Measurements from ENCODE around the gene ABHD14A. TPM values are rescaled to one million over a fixed set of nuclear protein-coding genes. Genes with fewer than 3 reads are reported as not detected.

Gene ABHD14A
- total and polyA plus RNA-seq, 12 donors, result 19.3 to 80.1 (median 25.4) TPM

GRCh38 chr3:51935886-51936755 lies 38.7 kb upstream of the ABHD14A start:
- Histone ChIP-seq H3K4me1 (peaks cover 3 to 16% (median 11%) of the 10 kb centered on the region in 9 donors), H3K4me3 (no peak overlapping the region), H3K27me3 (no peaks in the 10 kb centered on the region), H3K36me3 (peaks cover 0 to 83% (median 36%) of the 10 kb centered on the region in 9 donors), H3K9me3 (no peaks in the 10 kb centered on the region), H3K27ac (no peak overlapping the region)
- 96 to 97% methylated on average over 25 of the region's 25 CpGs for WGBS, 2 donors
- ATAC-seq (no peak), DNase-seq (no peak)
- intact Hi-C loops (cut with DNase I), result no loop called here
- TF ChIP-seq, protein P1, sequence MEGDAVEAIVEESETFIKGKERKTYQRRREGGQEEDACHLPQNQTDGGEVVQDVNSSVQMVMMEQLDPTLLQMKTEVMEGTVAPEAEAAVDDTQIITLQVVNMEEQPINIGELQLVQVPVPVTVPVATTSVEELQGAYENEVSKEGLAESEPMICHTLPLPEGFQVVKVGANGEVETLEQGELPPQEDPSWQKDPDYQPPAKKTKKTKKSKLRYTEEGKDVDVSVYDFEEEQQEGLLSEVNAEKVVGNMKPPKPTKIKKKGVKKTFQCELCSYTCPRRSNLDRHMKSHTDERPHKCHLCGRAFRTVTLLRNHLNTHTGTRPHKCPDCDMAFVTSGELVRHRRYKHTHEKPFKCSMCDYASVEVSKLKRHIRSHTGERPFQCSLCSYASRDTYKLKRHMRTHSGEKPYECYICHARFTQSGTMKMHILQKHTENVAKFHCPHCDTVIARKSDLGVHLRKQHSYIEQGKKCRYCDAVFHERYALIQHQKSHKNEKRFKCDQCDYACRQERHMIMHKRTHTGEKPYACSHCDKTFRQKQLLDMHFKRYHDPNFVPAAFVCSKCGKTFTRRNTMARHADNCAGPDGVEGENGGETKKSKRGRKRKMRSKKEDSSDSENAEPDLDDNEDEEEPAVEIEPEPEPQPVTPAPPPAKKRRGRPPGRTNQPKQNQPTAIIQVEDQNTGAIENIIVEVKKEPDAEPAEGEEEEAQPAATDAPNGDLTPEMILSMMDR (IDR thresholded peaks at IDR 0.05), result no peak

- no peak overlapping the region for H3K27ac ChIP-seq
- ATAC-seq (no peak), DNase-seq (no peak)
- intact Hi-C loops (cut with DNase I), result no loop called here
- peaks cover 0 to 79% (median 36%) of the 10 kb centered on the region in 9 donors for H3K36me3 ChIP-seq
- no peak overlapping the region for H3K4me3 ChIP-seq
- H3K27me3 ChIP-seq, result no peaks in the 10 kb centered on the region
- H3K9me3 ChIP-seq, result no peaks in the 10 kb centered on the region
- TF ChIP-seq, protein P1 (IDR thresholded peaks at IDR 0.05), result no peak
- WGBS, 2 donors, result 86 to 87% methylated on average over 9 of the region's 9 CpGs
- peaks cover 3 to 20% (median 15%) of the 10 kb centered on the region in 9 donors for H3K4me1 ChIP-seq
Observed at GRCh38 chr3:51937014-51937413, 37.9 kb upstream of the ABHD14A start.

DNA sequence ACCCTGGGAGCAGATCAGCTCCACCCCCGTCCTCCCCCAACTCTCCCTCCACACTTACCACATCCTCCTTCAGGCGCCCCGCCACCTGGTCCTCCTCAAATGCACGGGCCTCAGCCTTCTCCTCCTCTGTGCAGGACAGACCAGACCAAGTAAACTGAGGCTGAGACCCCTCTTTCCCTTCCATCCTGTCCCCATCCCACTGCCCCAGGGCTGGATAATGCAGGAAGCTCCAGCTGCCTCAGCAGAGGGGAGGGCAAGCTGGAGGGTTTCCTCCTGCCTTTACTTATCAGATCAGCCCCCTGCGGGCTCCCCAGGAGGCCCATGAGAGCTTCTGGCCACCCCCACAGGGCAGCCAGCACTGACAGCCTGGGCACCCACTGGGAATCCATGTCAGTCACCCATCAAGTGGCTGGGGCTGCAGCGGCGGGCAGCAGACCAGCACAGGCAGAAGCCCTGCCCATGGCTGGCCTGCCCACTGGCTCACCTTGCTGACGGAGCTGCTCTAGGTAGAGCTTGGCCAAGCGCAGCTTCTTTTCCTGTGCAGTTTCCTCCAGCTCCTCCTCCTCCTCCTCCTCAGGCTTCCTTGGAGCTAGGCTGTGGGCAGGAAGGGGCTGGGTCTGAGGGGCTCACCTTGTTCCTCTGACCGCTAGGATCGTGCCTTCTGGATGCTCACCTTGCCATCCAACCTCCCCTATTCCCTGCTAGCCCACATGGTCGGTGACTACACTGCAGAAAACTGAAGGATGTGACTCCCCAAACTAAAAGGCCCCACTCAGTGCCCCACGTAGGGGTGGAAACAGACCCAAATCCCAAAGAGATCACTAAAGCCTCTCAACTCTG lies 37.0 kb upstream of the ABHD14A start:
- ATAC-seq (no peak), DNase-seq (no peak)
- H3K4me1 ChIP-seq, result peaks cover 8 to 26% (median 21%) of the 10 kb centered on the region in 9 donors
- H3K27me3 ChIP-seq, result no peaks in the 10 kb centered on the region
- no peak overlapping the region for H3K27ac ChIP-seq
- no peak overlapping the region for H3K4me3 ChIP-seq
- WGBS, 2 donors, result 84 to 89% methylated on average over 13 of the region's 13 CpGs
- H3K36me3 ChIP-seq, result peaks cover 0 to 74% (median 36%) of the 10 kb centered on the region in 9 donors
- intact Hi-C loops (cut with DNase I), result no loop called here
- TF ChIP-seq, protein P1 (IDR thresholded peaks at IDR 0.05), result no peak
- H3K9me3 ChIP-seq, result no peaks in the 10 kb centered on the region

GRCh38 chr3:51938780-51939425 lies 36.0 kb upstream of the ABHD14A start:
- peaks cover 11 to 33% (median 29%) of the 10 kb centered on the region in 9 donors for H3K4me1 ChIP-seq
- peaks cover 0 to 63% (median 31%) of the 10 kb centered on the region in 9 donors for H3K36me3 ChIP-seq
- H3K27ac ChIP-seq, result no peak overlapping the region
- H3K9me3 ChIP-seq, result no peaks in the 10 kb centered on the region
- no peak for DNase-seq
- no peak for ATAC-seq
- H3K27me3 ChIP-seq, result no peaks in the 10 kb centered on the region
- intact Hi-C loops (cut with DNase I), result no loop called here
- H3K4me3 ChIP-seq, result no peak overlapping the region
- TF ChIP-seq, protein P1 (IDR thresholded peaks at IDR 0.05), result no peak
- 85 to 89% methylated on average over 9 of the region's 9 CpGs for WGBS, 2 donors

Data from heart right ventricle (tissue), 16 donors.